ENCODE measurements around the gene SPP1. TPM values are rescaled to one million over a fixed set of nuclear protein-coding genes. Genes with fewer than 3 reads are reported as not detected.
A peak's percentile ranks its signal among the peaks of the same experiment; 100 is the strongest.
"Not testable (repeated sequence)": the region's sequence is repeated elsewhere in the genome, so short reads cannot be mapped to it uniquely, and the experiment has no call there.

Gene SPP1
- polyA plus RNA-seq, 5 donors, result 48.2 to 249 (median 91.3) TPM

DNA sequence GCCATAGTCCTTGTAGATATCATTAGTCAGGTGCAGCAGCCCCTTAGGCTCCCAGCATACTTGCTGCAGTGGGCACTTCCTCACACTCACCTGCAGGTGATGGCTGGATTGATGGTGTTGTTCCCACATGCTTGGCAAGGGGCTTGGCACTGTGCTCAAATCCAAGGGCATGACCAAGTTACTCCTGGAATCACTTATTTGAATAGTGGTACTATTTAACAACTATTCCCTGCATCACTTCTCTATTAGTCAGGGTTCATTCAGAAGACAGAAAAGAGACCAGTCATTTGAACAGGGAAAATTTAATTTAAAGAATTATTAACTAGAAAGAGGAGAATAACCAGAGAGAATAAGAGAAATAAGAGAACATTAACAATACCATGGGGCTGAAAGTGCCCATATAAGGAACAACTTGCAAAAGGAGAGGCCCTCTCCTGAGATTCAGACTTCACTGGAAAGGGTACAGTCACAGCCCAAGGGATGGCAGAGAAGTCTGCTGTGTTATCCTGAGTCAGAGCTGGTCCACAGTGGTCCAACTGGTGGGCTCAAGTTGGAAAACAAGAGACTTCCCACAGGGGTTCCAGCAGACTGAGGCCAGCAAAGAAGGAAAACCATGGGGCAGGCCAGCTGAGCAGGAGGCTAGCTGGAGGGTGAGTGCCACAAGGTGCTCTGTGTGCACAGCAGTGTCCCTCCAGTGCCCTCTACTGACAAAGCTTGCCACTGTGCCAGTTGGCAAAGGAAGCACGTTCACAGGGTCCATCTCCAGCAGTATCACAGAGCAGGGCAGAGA is 9.8 kb downstream of the SPP1 start:
- DNase-seq, result no peak

DNA sequence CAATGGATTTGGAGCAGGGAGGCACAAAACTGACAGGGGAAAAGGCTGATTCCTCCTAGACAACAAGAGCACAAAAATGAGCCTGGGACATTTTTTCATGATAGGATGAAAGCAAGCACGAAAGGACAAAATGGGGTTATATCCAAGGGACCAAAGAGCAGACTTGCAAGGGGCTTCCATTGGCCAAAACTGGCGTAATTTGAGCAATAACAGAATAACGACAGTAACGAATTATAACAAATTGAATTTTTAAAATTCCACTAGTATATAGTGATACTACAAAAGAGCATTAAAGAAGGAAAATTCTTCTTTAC is 10.3 kb downstream of the SPP1 start:
- no peak for DNase-seq

DNA sequence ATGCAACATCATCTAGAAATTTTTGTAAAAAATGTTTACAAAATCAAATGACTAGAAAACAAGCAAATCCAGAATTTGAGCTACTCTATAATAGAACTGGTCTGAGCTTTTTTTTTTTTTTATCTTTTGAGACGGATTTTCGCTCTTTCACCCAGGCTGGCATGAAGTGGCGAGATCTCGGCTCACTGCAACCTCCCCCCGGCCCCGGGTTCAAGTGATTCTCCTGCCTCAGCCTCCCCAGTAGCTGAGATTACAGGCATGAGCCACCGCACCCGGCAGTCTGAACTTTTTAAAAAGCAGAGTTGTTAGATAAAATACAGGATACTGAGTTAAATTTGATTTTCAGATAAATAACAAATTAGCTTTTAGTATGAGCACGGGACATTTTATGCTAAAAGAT is 11.0 kb downstream of the SPP1 start:
- no peak for DNase-seq

DNA sequence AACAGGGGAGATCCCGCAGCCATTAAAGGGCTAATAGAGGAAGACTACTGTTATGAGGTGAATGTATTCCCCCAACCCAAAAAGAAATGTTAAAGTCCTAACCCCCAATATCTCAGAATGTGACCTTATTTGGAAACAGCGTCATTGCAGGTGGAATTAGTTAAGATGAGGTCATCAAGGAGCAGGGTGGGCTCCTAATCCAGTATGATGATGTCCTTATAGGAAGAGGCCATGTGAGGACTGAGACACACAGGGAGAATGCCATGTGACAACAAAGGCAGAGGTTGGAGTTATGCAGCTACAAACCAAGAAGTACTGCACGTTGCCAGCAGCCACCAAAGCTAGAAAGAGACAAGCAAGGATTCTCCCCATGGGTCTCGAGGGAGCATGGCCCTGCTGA is 14.3 kb downstream of the SPP1 start:
- DNase-seq, result no peak

DNA sequence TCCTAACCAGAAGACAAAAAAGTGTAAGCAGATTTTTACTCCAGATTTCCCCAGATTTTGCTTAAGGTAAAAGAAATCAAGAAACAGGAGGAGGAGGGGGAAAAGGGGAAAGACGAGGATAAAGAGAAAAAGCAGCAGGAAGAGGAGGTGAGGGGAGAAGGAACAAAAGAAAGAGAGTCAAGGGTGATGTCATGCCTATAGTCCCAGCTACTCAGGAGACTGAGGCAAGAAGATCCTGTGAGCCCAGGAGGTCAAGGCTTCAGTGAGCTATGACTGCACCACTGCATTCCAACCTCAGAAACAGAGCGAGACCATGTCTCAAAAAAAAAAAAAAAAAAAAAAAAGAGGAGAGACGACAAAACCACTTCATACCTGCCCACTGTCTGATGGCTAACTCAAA is 19.9 kb downstream of the SPP1 start:
- no peak for DNase-seq

DNA sequence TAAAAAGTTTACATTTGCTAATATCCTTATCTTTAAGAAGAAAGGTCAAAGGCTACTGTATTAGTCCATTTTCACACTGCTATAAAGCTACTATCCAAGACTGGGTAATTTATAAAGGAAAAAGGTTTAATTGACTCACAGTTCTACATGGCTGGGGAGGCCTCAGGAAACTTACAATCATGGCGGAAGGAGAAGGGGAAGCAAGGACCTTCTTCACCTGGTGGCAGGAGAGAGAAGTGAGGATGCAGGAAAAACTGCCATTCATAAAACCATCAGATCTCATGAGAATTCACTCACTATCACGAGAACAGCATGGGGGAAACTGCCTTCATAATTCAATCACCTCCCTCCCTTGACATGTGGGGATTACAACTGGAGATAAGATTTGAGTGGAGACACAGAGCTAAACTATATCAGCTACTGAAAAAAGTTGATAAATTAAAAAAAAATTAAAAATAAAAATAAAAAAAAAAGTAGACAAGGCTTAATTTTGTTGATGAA is 23.7 kb downstream of the SPP1 start:
- not testable (repeated sequence) for DNase-seq

DNA sequence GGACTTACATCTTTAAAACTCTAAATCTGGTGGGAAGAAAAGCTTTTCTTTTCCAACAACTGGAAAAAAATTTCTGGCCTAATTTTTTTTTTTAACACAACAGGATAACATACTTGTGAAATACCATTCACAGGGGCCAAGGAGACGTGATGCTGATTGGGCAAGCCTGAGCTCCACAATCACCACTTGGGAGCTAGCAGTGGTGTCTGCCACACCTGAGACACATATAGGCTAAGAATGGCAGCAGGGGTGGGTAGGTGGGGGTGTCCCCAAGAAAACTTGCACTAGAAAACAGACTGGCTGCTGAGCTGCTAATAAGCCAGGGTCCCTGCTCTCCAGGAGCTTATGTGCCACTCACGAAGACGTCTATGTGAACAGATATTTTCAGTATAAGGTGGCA is 26.4 kb downstream of the SPP1 start:
- DNase-seq, result no peak

DNA sequence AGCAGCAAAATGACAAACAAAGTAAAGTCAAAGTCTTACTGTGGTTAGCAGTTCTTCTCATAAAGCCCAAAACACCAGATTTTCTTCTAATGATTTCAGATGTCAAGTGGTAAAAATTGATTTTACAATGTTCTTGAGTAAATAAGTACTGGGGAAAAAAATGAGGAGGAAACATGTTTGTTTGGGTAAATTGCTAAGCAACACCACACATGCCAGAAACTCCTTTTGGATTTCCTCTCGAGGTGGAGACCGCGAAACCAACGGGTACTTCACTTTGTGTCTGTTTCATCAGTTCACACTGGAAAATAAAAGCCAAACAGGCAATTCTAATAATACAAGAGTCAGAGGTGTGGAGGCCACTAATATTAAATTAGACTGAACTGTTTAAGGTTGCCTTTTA is 27.3 kb downstream of the SPP1 start:
- no peak for DNase-seq

DNA sequence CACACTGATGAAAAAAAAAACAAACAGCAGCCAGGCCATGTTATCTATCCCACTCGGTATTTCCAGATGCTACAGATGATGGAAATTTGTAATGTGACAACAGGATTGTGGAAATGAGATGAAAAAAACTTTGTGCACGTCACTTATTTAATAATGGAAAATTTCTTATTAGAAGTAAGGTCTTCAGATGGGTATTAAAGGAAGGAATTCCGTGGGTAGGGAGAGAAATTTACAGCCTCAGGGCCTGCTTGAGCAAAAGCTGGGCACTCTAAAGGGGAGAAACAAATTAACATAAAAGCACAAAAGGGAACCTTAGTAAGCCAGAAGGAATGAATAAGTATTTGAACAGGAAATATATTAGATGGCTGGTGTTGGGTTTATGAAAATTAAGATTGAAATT is 27.7 kb downstream of the SPP1 start:
- DNase-seq, result no peak

DNA sequence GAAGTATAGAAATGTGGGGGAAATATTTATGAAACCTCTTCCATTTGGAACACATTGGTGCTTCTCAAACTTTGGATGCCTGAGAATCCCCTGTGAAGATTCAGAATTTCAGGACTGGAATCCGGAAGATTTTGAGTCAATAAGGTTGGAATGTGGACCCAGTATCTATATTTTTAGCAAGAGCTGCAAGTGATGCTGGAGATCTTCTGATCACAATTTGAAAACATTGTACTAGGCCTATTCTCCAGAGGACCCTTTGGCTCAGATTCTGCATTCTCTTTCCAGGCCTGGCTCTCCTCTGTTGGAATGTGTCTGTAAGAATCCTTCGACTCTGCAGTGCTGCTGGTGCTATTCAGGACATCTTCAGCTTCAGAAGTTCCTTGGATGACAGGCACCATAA is 29.6 kb downstream of the SPP1 start:
- no peak for DNase-seq

DNA sequence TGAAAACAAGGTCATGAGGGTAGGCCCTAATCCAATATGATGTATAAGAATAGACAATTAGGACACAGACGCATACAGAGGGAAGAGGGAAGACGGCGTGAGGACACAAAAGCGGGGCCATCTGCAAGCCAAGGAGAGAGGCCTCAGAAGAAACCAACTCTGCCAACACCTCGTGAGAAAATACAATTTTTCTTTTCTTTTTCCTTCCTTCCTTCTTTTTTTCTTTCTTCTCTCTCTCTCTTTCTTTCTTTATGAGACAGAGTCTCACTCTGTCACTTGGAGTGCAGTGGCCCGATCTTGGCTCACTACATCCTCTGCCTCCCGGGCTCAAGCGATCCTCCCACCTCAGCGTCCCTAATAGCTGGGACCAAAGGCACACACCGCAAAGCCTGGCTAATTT is 30.4 kb downstream of the SPP1 start:
- no peak for DNase-seq

DNA sequence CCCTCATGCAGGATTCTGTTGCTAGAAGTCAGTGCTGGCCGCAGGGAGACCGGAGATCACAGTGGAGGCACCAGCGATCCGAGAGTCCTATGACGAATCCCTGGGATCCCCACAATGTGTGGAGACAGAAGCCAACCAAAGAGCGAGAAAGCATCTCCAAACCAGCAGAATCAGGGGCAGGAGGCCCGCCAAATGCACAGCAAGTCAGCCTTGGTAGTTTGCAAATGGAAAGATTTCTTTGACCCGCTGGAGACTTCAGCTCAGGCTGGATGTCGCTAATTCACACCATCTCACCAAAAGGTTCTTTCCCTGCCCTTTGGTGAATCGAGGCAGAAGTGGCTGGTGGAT is 31.4 kb downstream of the SPP1 start:
- DNase-seq, result no peak

DNA sequence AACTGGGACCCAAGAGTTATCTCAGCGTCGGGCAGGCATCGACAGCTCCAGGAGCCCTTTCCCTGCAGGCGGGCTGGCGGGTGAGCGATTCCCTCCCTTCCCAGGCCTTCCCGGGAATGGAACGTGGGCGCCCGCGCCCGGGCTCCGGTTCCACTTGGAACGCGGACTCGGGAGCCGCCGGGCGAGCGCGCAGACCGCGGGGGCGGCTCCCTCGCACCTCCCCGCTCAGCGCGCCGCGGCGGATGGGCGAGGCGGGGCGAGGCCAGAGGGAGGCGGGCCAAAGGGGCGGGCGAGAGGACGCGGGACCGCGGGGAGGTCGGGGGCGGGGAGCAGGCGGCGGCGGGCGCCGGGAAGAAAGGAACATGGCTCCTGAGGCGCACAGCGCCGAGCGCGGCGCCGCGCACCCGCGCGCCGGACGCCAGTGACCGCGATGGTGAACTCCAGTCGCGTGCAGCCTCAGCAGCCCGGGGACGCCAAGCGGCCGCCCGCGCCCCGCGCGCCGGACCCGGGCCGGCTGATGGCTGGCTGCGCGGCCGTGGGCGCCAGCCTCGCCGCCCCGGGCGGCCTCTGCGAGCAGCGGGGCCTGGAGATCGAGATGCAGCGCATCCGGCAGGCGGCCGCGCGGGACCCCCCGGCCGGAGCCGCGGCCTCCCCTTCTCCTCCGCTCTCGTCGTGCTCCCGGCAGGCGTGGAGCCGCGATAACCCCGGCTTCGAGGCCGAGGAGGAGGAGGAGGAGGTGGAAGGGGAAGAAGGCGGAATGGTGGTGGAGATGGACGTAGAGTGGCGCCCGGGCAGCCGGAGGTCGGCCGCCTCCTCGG is 32.0 kb downstream of the SPP1 start, which contains the start of gene PKD2:
TSS of gene PKD2 (plus strand) at position 332 of the 818 bp plus-strand sequence. CDS start at position 431, 99 bp downstream.
- DNase-seq, result peak; percentile 84 to 85

DNA sequence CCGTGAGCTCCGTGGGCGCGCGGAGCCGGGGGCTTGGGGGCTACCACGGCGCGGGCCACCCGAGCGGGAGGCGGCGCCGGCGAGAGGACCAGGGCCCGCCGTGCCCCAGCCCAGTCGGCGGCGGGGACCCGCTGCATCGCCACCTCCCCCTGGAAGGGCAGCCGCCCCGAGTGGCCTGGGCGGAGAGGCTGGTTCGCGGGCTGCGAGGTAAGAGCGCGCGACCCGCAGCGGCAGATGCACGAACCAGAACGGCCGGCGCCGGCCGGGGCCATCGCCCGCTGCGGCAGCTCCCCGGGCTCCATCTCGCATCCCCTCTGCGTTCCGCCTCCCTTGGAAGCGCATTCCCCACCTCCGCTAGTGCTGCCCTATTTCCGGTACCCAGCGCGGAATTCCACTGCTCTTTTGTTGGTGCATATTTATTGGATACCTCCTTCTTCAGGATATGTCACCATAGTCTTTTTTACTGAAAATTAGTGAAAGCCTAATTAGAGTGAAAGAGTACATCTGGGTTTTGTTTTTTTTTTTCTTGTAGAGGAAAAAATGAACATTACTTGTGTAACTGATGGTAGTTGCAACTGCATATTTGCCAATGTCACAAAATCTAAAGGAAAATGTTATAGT is 32.7 kb downstream of the SPP1 start:
- peak; percentile 27 to 41 for DNase-seq

DNA sequence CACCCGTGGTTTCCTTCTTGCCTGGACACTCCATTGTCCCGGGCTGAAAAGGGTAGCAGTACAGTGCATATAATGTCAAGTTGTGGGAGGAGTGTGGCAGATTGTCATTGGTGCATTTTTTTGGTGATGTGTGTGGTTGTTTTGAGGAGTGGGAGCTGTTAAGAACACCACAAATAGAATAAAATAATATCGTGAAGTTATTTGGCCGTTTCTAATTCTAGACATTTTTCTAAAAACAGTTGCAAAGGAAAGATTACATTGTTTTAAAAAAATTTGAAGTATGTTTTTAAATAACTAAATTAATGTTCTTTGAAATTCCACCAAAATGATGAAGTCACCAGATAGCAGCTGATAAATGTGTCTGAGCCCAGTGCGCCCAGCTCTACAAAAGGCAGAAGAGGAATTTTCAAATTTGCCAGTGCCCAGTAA is 33.2 kb downstream of the SPP1 start:
- DNase-seq, result no peak

DNA sequence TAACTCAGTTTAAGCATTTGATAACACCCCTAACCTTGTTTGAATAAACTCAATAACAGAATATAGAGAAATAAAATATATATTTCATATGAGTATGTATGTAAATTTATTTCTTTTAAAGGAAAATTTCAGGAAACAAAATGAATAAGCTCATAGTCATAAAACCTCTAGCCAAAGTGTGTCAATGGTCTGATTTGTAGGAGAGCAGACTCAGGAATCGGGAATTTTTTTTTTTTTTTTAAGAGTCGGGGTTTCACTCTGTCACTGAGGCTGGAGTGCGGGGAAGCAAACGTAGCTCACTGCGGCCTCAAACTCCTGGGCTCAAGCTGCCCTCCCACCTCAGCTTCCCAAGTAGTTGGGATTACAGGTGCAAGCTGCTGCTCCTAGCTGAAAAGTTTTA is 34.4 kb downstream of the SPP1 start:
- no peak for DNase-seq

DNA sequence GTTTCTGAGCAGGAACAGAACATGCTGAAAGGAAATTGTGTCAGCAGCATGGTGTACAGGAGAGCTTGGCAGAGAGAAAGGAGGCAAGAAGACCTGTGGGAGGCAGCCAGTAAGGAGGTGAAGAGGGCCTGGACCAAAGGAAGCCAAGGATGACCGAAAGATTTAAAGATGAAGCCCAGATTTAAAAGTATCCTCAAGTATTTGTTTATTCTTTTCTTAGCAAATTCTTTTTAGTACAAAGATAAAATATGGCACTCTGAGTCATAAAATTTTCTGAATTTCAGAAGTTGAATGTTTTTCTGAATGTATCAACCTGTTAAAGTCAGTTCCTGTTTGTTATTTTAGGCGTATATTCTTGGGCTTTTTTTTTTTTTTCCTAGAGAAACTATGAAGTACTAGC is 35.5 kb downstream of the SPP1 start:
- DNase-seq, result no peak

DNA sequence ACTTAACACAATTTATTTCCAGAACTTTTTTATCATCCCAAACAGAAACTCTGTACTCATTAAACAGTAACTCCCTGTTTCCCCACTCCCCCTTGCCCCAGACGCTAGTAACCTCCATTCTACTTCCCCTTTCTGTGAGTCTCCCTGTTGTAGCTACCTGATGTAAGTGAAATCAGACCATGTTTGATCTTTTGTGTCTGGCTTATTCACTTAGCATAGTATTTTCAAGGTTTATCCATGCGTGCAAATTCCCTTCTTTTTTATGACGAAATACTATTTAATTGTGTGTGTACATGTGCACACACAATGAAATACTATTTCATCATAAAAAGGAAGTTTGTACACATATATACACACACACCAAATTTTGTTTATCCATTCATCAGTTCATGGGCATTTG is 37.1 kb downstream of the SPP1 start:
- no peak for DNase-seq

DNA sequence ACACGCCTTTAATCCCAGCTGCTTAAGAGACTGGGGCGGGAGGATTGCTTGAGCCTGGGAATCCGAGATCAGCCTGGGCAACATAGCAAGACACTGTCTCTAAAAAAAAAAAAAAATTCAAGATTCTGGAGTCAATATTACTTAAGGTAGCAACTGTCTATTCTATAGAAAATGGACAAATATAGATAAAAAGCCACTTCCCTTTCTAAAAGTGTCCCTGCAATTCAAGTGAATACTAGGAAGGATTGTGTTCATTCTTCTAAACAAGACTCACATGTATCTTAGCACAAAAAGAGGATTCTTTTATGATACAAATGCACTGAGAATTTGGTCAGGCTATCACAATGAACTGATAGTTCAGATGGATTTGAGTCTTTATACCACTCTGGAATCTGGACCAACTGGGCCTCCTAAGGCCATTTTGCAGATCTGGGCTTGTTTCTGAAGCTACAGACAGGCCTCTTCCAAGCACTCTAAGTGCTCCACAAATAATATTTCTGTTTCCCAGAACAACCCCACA is 38.9 kb downstream of the SPP1 start:
- no peak for DNase-seq

DNA sequence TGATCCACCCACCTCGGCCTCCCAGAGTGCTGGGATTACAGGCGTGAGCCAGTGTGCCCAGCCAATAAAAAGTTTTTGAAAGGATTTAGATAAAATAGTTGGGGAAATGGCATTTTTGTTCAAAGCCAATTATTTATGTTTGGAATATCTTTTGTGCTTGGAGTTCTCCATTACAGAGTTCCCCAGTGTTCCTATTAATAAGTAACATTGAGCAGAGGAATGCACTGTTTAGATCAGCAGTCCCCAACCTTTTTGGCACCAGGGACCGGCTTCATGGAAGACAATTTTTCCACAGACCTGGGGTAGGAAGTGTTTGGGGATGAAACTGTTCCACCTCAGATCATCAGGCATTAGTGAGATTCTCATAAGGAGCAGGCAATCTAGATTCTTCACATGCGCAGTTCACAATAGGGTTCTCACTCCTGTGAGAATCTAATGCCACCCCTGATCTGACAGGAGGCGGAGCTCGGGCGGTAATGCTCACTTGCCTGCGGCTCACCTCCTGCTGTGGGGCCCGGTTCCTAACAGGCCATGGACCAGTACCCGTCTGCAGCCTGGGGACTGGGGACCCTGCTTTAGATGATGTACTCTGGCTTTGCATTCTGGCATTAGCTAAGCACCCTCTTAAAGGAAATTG is 40.3 kb downstream of the SPP1 start:
- no peak for DNase-seq

DNA sequence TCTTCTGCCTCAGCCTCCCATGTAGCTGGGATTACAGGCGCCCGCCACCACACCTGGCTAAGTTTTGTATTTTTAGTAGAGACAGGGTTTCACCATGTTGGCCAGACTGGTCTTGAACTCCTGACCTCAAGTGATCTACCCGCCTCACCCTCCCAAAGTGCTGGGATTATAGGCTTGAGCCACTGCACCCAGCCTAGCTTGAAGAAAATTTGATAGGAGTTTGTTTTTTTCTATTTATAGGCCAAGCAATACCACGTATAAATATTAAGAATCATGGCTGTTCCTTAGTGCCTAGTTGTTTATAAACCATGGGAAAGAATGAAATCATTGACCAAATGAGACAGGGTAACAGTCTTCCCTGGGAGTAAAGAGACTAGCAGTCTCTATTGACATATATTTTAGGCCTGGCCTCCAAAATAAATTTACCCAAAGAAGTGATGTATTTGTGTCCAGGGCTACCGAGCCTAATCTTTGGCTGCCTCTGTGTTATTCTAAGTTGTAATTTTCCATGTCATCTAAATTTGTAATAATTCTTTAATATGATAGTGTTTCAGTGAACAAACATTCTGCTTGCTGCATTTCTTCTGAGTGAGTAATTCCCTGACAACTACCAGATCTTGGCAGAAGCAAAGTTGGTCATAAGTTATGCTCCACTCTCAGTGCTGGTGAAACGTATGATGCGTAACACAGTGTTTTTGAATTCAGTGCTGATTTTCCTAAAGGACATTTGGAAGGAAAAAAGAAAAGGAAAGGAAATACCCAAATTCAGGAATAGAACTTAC is 42.2 kb downstream of the SPP1 start:
- peak in 1 of 2 donors; percentile 28 for DNase-seq
